OCI-LY7 (cell line): ENCODE results near the gene HELZ. TPM values are rescaled to one million over a fixed set of nuclear protein-coding genes. Genes with fewer than 3 reads are reported as not detected.

Experiments used
- small RNA-seq: library from RNA; depleted of rRNA; stranded (forward); fragments of <200 nt; gene quantifications from one replicate; pipeline ENCODE3, GENCODE V24; 2014
- total RNA-seq, 2 experiments: library from RNA; depleted of rRNA in 1 of 2; stranded (reverse); fragments of >200 nt in 1 of 2; shearing (Covaris generic) in 1 of 2; gene quantifications; 2 replicates each; pipeline ENCODE4 v1.2.3, GENCODE V29; 2014 to 2022

The HELZ gene
- total RNA-seq, 2 experiments from 2014 or later: 33.9 to 58.9 TPM

Small RNA genes within 50 kb of the gene (small RNA-seq; reads per million reads assigned to genes)
- not detected for gene AC007448.1
- not detected for gene RF00393
- gene RNA5SP447: not detected

Other genes starting within 250 kb of the HELZ start
- gene CACNG1, start 200.6 kb downstream of the HELZ start, total RNA-seq (2014; rRNA removed; shearing (Covaris generic)): not detected in 2 replicates
- not detected in 2 replicates for gene CACNG1, start 200.6 kb downstream of the HELZ start, total RNA-seq (2022)
- 15.0 and 20.0 TPM in 2 replicates for gene PSMD12, start 121.4 kb upstream of the HELZ start, total RNA-seq (2014; rRNA removed; shearing (Covaris generic))
- gene PSMD12, start 121.4 kb upstream of the HELZ start, total RNA-seq (2022): 54.5 and 62.8 TPM in 2 replicates
- gene PITPNC1, start 132.1 kb upstream of the HELZ start, total RNA-seq (2014; rRNA removed; shearing (Covaris generic)): 13.3 and 14.3 TPM in 2 replicates
- 20.1 and 21.1 TPM in 2 replicates for gene PITPNC1, start 132.1 kb upstream of the HELZ start, total RNA-seq (2022)